RWPE2 (cell line): ENCODE results near the gene LYZL4.

Source experiments
- ATAC-seq: fragments of 200-7000 bp; cut with Tn5 transposase; 3 replicates; pipeline ENCODE4 v1.9.1; 2021; ENCODE audit warnings: low read depth
- DNase-seq: peaks from one replicate; pipeline ENCODE4 v3.0.0-alpha.2; 2020; ENCODE audit warnings: low spot score
- H3K27ac ChIP-seq: fragments of 450-650 bp; 2 replicates; pipeline ENCODE4 v1.5.1; 2017; ENCODE audit warnings: mild to moderate bottlenecking; ENCODE audit not compliant: poor library complexity, severe bottlenecking
- H3K27me3 ChIP-seq: fragments of 250-450 bp; sonication (Bioruptor Pico); 2 replicates; pipeline ENCODE4 v1.5.1; 2021; ENCODE audit warnings: mild to moderate bottlenecking, moderate library complexity; ENCODE audit not compliant: insufficient read depth, poor library complexity, severe bottlenecking
- H3K36me3 ChIP-seq: fragments of 250-450 bp; sonication (Bioruptor Pico); 2 replicates; pipeline ENCODE4 v1.5.1; 2020; ENCODE audit warnings: low read depth, mild to moderate bottlenecking, moderate library complexity
- H3K4me1 ChIP-seq: fragments of 250-450 bp; sonication (Bioruptor Pico); 2 replicates; pipeline ENCODE4 v1.5.1; 2021; ENCODE audit warnings: mild to moderate bottlenecking, moderate library complexity; ENCODE audit not compliant: insufficient read depth, poor library complexity, severe bottlenecking
- H3K4me3 ChIP-seq: fragments of 250-450 bp; sonication (Bioruptor Pico); 2 replicates; pipeline ENCODE4 v1.5.1; 2021; ENCODE audit warnings: mild to moderate bottlenecking, moderate library complexity; ENCODE audit not compliant: severe bottlenecking
- H3K9me3 ChIP-seq: fragments of 250-450 bp; sonication (Bioruptor Pico); 2 replicates; pipeline ENCODE4 v1.5.1; 2021; ENCODE audit warnings: mild to moderate bottlenecking, moderate library complexity; ENCODE audit not compliant: severe bottlenecking
- CTCF ChIP-seq: fragments of 450-650 bp; IDR thresholded peaks from one replicate; pipeline ENCODE4 v1.5.1; 2017; ENCODE audit warnings: mild to moderate bottlenecking, moderate library complexity; ENCODE audit not compliant: poor library complexity, severe bottlenecking

Gene LYZL4

GRCh38 chr3:42451116-42451515 is 40.7 kb upstream of the LYZL4 start:
- Histone ChIP-seq H3K9me3 (no peaks in the 10 kb centered on the region), H3K4me3 (no peak overlapping the region), H3K27me3 (no peaks in the 10 kb centered on the region), H3K4me1 (no peaks in the 10 kb centered on the region), H3K36me3 (no peaks in the 10 kb centered on the region), H3K27ac (no peak overlapping the region)
- DNase-seq: no peak
- TF ChIP-seq CTCF: no peak
- ATAC-seq: peak; percentile 58; the same call in 1 of the 3 replicates

- no peak for TF ChIP-seq CTCF
- H3K4me3 ChIP-seq: no peak overlapping the region
- no peaks in the 10 kb centered on the region for H3K36me3 ChIP-seq
- no peak for ATAC-seq
- H3K27me3 ChIP-seq: no peaks in the 10 kb centered on the region
- no peak for DNase-seq
- no peak overlapping the region for H3K27ac ChIP-seq
- no peaks in the 10 kb centered on the region for H3K4me1 ChIP-seq
- H3K9me3 ChIP-seq: no peaks in the 10 kb centered on the region
Observed at GRCh38 chr3:42450567-42450966, 40.2 kb upstream of the LYZL4 start.

- Histone ChIP-seq H3K27ac (no peak overlapping the region), H3K9me3 (no peaks in the 10 kb centered on the region), H3K4me1 (no peaks in the 10 kb centered on the region), H3K4me3 (no peak overlapping the region), H3K27me3 (no peaks in the 10 kb centered on the region), H3K36me3 (no peaks in the 10 kb centered on the region)
- DNase-seq (no peak), ATAC-seq (no peak)
- no peak for TF ChIP-seq CTCF
Observed at GRCh38 chr3:42447481-42447880, 37.1 kb upstream of the LYZL4 start.

- H3K9me3 ChIP-seq: no peaks in the 10 kb centered on the region
- no peaks in the 10 kb centered on the region for H3K4me1 ChIP-seq
- no peak overlapping the region for H3K4me3 ChIP-seq
- H3K36me3 ChIP-seq: no peaks in the 10 kb centered on the region
- H3K27me3 ChIP-seq: no peaks in the 10 kb centered on the region
- H3K27ac ChIP-seq: no peak overlapping the region
- DNase-seq: no peak
- no peak for ATAC-seq
- no peak for TF ChIP-seq CTCF
Observed at GRCh38 chr3:42446111-42447050, 36.0 kb upstream of the LYZL4 start.
